ENCODE measurements around the gene CACNB3. TPM values are rescaled to one million over a fixed set of nuclear protein-coding genes. Genes with fewer than 3 reads are reported as not detected.

The CACNB3 gene
- total RNA-seq, 1 donor from 2014 or later, result 56.3 TPM

GRCh38 chr12:48816143-48816854, 2.0 kb upstream of the CACNB3 start:
- no peak for TF ChIP-seq CTCF (conservative IDR thresholded peaks at IDR 0.05)
- Mint-ChIP-seq H3K9me3 (no peaks in the 10 kb centered on the region), H3K4me1 (ENCODE audit: unreplicated experiment) (peaks cover 36% of the 10 kb centered on the region), H3K4me3 (peak overlapping the region; percentile 98), H3K36me3 (no peaks in the 10 kb centered on the region), H3K27me3 (no peaks in the 10 kb centered on the region), H3K27ac (peak overlapping the region; percentile 94)
- DNase-seq (ENCODE audit: extremely low spot score, unreplicated experiment), result no peak

- Mint-ChIP-seq H3K4me3 (peak overlapping the region; percentile 87), H3K27ac (peak overlapping the region; percentile 53), H3K36me3 (no peaks in the 10 kb centered on the region), H3K27me3 (no peaks in the 10 kb centered on the region), H3K9me3 (no peaks in the 10 kb centered on the region), H3K4me1 (ENCODE audit: unreplicated experiment) (peaks cover 25% of the 10 kb centered on the region)
- no peak for DNase-seq (ENCODE audit: extremely low spot score, unreplicated experiment)
- peak; percentile 35 for TF ChIP-seq CTCF (conservative IDR thresholded peaks at IDR 0.05)
These were observed 715 bp downstream of the CACNB3 start for GRCh38 chr12:48818831-48819590.

DNA sequence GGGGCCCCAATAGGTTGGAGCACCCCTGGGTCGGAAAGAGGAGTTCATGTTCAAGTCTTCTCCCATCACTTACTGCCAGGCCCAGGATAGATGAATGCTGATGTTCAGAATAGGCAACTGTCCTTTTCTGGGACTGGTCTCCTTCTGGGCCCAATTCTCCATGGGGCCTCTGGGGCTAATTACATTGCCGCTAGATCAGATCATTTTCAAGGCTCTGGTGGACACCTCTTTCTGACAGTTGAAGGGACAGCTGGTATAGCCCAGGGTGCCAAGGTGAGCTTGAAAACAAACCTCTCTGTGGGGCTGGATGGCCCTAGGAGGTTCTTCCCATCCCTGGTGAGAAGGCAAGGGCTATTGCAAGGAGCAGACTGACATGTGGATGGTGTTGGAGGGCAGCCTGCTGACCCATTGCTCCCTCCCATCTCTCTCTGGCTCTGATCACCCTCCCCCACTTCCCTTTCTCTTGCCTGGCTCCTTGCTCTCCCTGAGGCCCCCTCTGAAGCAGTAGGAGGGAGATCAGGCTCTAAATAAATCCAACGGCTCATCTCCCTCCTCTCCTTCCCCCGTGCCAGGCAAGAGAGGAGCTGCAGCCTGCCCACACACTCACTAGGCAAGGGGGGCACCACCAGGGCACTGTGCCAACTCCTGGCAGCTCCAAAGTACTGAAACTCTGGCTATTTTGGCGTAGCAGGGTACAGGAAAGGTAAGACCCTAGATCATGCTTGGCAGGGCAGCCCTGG, 1.9 kb downstream of the CACNB3 start:
- Mint-ChIP-seq H3K9me3 (no peaks in the 10 kb centered on the region), H3K27ac (peak overlapping the region; percentile 31), H3K36me3 (peaks cover 4% of the 10 kb centered on the region), H3K27me3 (no peaks in the 10 kb centered on the region), H3K4me1 (ENCODE audit: unreplicated experiment) (peaks cover 25% of the 10 kb centered on the region), H3K4me3 (peak overlapping the region; percentile 87)
- no peak for TF ChIP-seq CTCF (conservative IDR thresholded peaks at IDR 0.05)
- no peak for DNase-seq (ENCODE audit: extremely low spot score, unreplicated experiment)

GRCh38 chr12:48822139-48822538, 3.8 kb downstream of the CACNB3 start:
- Mint-ChIP-seq H3K27me3 (no peaks in the 10 kb centered on the region), H3K9me3 (no peaks in the 10 kb centered on the region), H3K27ac (no peak overlapping the region), H3K4me3 (no peak overlapping the region), H3K4me1 (ENCODE audit: unreplicated experiment) (peaks cover 18% of the 10 kb centered on the region), H3K36me3 (peaks cover 10% of the 10 kb centered on the region)
- no peak for DNase-seq (ENCODE audit: extremely low spot score, unreplicated experiment)
- TF ChIP-seq CTCF (conservative IDR thresholded peaks at IDR 0.05), result no peak

- Mint-ChIP-seq H3K4me3 (no peak overlapping the region), H3K9me3 (no peaks in the 10 kb centered on the region), H3K4me1 (ENCODE audit: unreplicated experiment) (peaks cover 12% of the 10 kb centered on the region), H3K27me3 (no peaks in the 10 kb centered on the region), H3K36me3 (peaks cover 10% of the 10 kb centered on the region), H3K27ac (no peak overlapping the region)
- no peak for TF ChIP-seq CTCF (conservative IDR thresholded peaks at IDR 0.05)
- DNase-seq (ENCODE audit: extremely low spot score, unreplicated experiment), result no peak
These were observed 4.4 kb downstream of the CACNB3 start for GRCh38 chr12:48822711-48823110.
